DOHH2 (cell line): Measurements from ENCODE around the gene DNMT3A.

Experiments used
- CTCF ChIP-seq: fragments of 200-600 bp; sonication (generic); IDR thresholded peaks from one replicate; pipeline ENCODE4 v1.5.1; 2014; ENCODE audit warnings: antibody characterized with exemption, mild to moderate bottlenecking, low read depth, low read length; ENCODE audit not compliant: poor library complexity, severe bottlenecking
- EZH2phosphoT487 ChIP-seq: fragments of 200-600 bp; sonication (generic); IDR thresholded peaks from 2 replicates; pipeline ENCODE4 v1.6.1; 2017; ENCODE audit warnings: borderline replicate concordance, mild to moderate bottlenecking, antibody characterized with exemption, low read length, moderate library complexity, mixed read lengths

- no peak for TF ChIP-seq CTCF
- TF ChIP-seq EZH2phosphoT487 = no peak
Measured at GRCh38 chr2:25374411-25374810, 32.7 kb upstream of the DNMT3A start.
